Stimulated activated CD8-positive, alpha-beta memory T cell treated with anti-CD3 and anti-CD28 coated beads, Interleukin-12 subunit alpha, Interleukin-12 subunit beta, amount 100 ng/mL, for 24 hours (primary cell): Measurements from ENCODE around the gene ABCB11.
"Not testable (repeated sequence)": the region's sequence is repeated elsewhere in the genome, so short reads cannot be mapped to it uniquely, and the experiment has no call there.

Experiments
- DNase-seq: peaks from one replicate; pipeline ENCODE4 v3.0.0-alpha.2; 2020; ENCODE audit errors: extremely low read depth

ABCB11 gene

GRCh38 chr2:168932174-168932573 lies 99.0 kb downstream of the ABCB11 start:
- DNase-seq, result not testable (repeated sequence)

GRCh38 chr2:168930242-168930641 lies 100.9 kb downstream of the ABCB11 start:
- DNase-seq, result no peak

GRCh38 chr2:168929031-168929430 lies 102.1 kb downstream of the ABCB11 start:
- no peak for DNase-seq

GRCh38 chr2:168928113-168928831 lies 102.9 kb downstream of the ABCB11 start:
- no peak for DNase-seq

- no peak for DNase-seq
These were observed 104.3 kb downstream of the ABCB11 start for GRCh38 chr2:168926621-168927386.

- no peak for DNase-seq
These were observed 110.5 kb downstream of the ABCB11 start for GRCh38 chr2:168920504-168921157.

GRCh38 chr2:168916331-168916675 lies 114.8 kb downstream of the ABCB11 start:
- DNase-seq, result no peak

- DNase-seq, result no peak
These were observed 115.4 kb downstream of the ABCB11 start for GRCh38 chr2:168915441-168916330.

- no peak for DNase-seq
These were observed 117.6 kb downstream of the ABCB11 start for GRCh38 chr2:168913495-168913894.

- no peak for DNase-seq
These were observed 118.2 kb downstream of the ABCB11 start for GRCh38 chr2:168912901-168913369.

GRCh38 chr2:168912466-168912865 lies 118.7 kb downstream of the ABCB11 start:
- DNase-seq, result no peak

- DNase-seq, result no peak
These were observed 120.8 kb downstream of the ABCB11 start for GRCh38 chr2:168910330-168910729.

GRCh38 chr2:168907940-168908662 lies 123.0 kb downstream of the ABCB11 start:
- DNase-seq, result no peak

GRCh38 chr2:168904358-168904757 lies 126.8 kb downstream of the ABCB11 start:
- DNase-seq, result no peak

- DNase-seq, result no peak
These were observed 127.2 kb downstream of the ABCB11 start for GRCh38 chr2:168903888-168904287.

GRCh38 chr2:168901003-168901402 lies 130.1 kb downstream of the ABCB11 start, which contains the start of gene G6PC2:
Gene G6PC2, plus strand, starts transcription at chr2:168901291. Its CDS starts 41 bp downstream, at chr2:168901332.
- DNase-seq, result no peak

GRCh38 chr2:168897449-168897848 lies 133.7 kb downstream of the ABCB11 start:
- DNase-seq, result no peak

GRCh38 chr2:168896783-168897182 lies 134.3 kb downstream of the ABCB11 start:
- DNase-seq, result no peak

GRCh38 chr2:168895771-168896170 lies 135.4 kb downstream of the ABCB11 start:
- DNase-seq, result no peak

- no peak for DNase-seq
These were observed 136.4 kb downstream of the ABCB11 start for GRCh38 chr2:168894720-168895119.

GRCh38 chr2:168894101-168894500 lies 137.0 kb downstream of the ABCB11 start:
- DNase-seq, result no peak
